ENCODE measurements around the gene FAS.

GRCh38 chr10:88986549-88987242 is 3.9 kb upstream of the FAS start:
- no peak for TF ChIP-seq EZH2 (IDR thresholded peaks at IDR 0.05)
- TF ChIP-seq CTCF (IDR thresholded peaks at IDR 0.05 in 2 of 3, conservative IDR thresholded peaks at IDR 0.05 in 1 of 3; ENCODE audit: borderline replicate concordance in 1 of 3, insufficient read depth in 1 of 3, low read depth in 2 of 3, low read length in 2 of 3) = peak; percentile 59 to 83 (median 76)
- no peak for TF ChIP-seq FOSL1 (IDR thresholded peaks at IDR 0.05; ENCODE audit: low read depth)
- no peak for TF ChIP-seq CEBPB (IDR thresholded peaks at IDR 0.05; ENCODE audit: low read depth)
- TF ChIP-seq SP1 (IDR thresholded peaks at IDR 0.05; ENCODE audit: low read depth) = no peak

Measured in HCT116 (cell line).